ENCODE results near the gene CACNA2D4. TPM values are rescaled to one million over a fixed set of nuclear protein-coding genes. Genes with fewer than 3 reads are reported as not detected.

Gene CACNA2D4
- total RNA-seq, 1 experiment from 2014 or later, result 3.6 TPM

DNA sequence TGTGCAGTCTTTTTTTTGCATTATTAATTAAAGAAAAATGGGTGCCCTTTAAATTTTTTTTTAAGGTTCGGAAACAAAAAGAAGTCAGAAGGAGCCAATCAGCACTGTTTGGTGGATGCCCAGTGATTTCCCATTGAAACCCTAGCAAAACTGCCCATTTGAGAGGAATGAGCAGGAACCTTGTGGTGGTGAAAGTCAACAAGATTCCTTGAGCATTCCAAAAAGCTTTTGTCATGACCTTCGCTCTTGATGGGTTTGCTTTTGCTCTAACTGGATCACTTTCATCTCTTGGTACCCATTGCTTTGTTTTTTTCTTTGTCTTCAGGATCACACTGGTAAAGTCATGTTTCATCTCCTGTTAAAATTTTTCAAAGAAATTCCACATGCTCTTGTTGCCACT is 173.5 kb downstream of the CACNA2D4 start:
- DNase-seq, result no peak
- no peak overlapping the region for H3K4me3 ChIP-seq
- H3K36me3 ChIP-seq, result peaks cover 7% of the 10 kb centered on the region

More for the DNA sequence above, 173.5 kb downstream of the CACNA2D4 start:
- Histone ChIP-seq H3K27me3 (no peaks in the 10 kb centered on the region), H3K4me1 (no peaks in the 10 kb centered on the region), H3K9me3 (replicated peaks) (no peaks in the 10 kb centered on the region), H3K27ac (no peak overlapping the region)

Other genes with a start within 250 kb of the CACNA2D4 start
- 54.1 and 62.5 TPM in 2 replicates for gene ADIPOR2, start 227.6 kb downstream of the CACNA2D4 start, total RNA-seq (2014; rRNA removed; shearing (Covaris generic))
- gene LRTM2, start 98.1 kb downstream of the CACNA2D4 start, total RNA-seq (2014; rRNA removed; shearing (Covaris generic)), result not detected in 2 replicates
- gene DCP1B, start 85.8 kb upstream of the CACNA2D4 start, total RNA-seq (2014; rRNA removed; shearing (Covaris generic)), result 10.6 and 11.8 TPM in 2 replicates
- not detected in 2 replicates for gene CACNA1C, start 134.3 kb upstream of the CACNA2D4 start, total RNA-seq (2014; rRNA removed; shearing (Covaris generic))

Measured in SJCRH30 (cell line).